Effector CD8-positive, alpha-beta T cell (primary cell): ENCODE data around the gene ETHE1.
A peak's percentile ranks its signal among the peaks of the same experiment; 100 is the strongest.
"Not testable (repeated sequence)": the region's sequence is repeated elsewhere in the genome, so short reads cannot be mapped to it uniquely, and the experiment has no call there.

Experiments used
- DNase-seq: peaks from one replicate; lab custom pipeline; 2025; lab: John Stamatoyannopoulos, UW

The ETHE1 gene

DNA sequence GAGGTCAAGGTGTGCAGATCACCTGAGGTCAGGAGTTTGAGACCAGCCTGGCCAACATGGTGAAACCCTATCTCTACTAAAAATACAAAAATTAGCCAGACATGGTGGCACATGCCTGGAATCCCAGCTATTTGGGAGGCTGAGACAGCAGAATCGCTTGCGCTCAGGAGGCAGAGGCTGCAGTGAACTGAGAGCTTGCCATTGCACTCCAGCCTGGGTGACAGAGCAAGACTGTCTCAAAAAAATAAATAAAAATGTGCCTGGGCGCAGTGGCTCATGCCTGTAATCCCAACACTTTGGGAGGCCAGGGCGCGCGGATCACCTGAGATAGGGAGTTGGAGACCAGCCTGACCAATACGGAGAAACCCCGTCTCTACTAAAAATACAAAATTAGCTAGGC is 3.3 kb downstream of the ETHE1 start:
- DNase-seq: not testable (repeated sequence)

DNA sequence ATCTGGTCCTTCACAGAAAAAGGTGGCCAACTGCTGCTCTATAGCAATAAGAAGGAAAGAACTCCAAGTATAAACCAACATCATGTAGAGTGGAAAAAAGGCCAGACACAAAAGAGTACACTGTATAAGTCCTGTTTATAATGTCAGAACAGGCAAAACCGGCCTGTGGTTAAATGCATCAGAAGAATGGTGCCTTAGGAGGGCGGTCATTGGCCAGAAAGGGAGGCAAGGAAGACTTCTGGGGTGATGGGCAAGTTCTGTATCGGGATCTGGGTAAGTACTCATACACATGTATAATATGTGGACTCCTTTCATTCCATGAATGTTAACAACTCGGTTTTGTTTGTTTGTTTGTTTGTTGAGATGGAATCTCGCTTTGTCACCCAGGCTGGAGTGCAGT is 4.1 kb downstream of the ETHE1 start:
- no peak for DNase-seq

- DNase-seq: peak; percentile 73
Observed at GRCh38 chr19:43519436-43520088, 7.4 kb downstream of the ETHE1 start.

GRCh38 chr19:43518051-43518450 is 8.9 kb downstream of the ETHE1 start:
- no peak for DNase-seq

DNA sequence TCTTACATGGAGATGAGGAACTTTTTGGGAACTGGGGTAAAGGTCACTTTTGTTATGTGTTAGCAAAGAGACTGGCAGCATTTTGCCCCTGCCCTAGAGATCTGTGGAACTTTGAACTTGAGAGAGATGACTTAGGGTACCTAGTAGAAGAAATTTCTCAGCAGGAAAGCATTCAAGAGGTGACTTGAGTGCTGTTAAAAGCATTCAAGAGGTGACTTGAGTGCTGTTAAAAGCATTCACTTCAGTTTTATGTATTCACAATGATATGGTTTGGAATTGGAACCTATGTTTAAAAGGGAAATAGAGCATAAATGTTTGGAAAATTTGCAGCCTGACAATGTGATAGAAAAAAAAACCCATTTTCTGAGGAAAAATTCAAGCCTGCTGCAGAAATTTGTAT is 14.6 kb downstream of the ETHE1 start:
- not testable (repeated sequence) for DNase-seq

- no peak for DNase-seq
Observed at GRCh38 chr19:43511324-43511723, 15.7 kb downstream of the ETHE1 start.

- DNase-seq: no peak
Observed at GRCh38 chr19:43510713-43511112, 16.3 kb downstream of the ETHE1 start.

DNA sequence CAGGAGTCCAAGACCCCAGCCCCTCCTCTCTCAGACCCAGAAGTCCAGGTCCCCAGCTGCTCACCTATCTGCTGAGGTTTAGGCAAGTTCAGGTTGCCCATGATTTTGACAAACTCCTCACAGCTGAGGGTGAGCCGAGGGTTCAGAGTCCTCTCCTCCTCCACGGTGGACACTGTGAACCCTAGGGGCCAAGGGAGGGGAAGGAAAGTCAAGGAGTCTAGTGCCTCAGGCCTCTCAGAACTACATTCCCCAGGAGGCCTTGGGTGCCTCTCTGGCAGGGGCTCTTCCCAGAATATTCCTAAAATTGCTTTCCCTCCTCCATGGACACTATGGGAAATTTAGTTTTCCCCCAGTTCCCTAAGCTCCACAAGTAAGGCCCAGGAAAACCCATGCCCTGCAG is 19.1 kb downstream of the ETHE1 start:
- no peak for DNase-seq

- no peak for DNase-seq
Observed at GRCh38 chr19:43506629-43507028, 20.4 kb downstream of the ETHE1 start.

DNA sequence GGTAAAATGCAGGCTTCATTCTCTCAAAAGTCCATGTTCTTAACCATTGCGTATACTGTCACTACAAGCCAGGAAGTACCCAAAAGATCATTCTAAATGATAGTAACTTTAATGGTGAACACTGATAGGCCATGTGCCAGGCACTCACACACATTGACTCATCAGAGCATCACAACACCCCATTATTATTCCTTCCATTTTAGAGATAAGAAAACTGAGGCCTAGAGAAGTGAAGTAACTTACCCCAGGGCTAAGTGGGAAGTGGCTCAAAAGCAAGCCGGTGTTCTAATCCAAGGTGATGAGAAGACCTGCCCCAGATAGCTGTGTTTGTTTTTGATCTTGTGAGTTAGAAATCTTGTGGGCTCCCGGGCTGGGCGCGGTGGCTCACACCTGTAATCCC is 21.1 kb downstream of the ETHE1 start:
- no peak for DNase-seq

DNA sequence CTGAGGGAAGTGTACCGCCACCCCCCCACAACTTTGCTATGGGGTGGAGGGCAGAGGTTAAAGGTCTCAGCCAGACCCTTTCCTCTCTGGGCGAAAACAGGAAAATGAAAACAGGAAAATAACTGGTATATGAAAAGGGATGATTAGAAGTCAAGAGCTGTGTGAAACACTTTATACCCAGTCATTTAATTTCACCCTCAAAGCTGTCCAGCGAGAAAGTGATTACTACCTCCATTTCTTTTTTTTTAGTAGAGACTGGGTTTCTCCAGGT is 21.9 kb downstream of the ETHE1 start:
- no peak for DNase-seq

GRCh38 chr19:43504426-43505185 is 22.4 kb downstream of the ETHE1 start, which contains the start of gene PHLDB3:
TSS of gene PHLDB3 (minus strand) at chr19:43504746. CDS start at chr19:43504118, 628 bp downstream.
- DNase-seq: peak; percentile 38

- DNase-seq: peak; percentile 98
Observed at GRCh38 chr19:43503501-43504425, 23.2 kb downstream of the ETHE1 start.

DNA sequence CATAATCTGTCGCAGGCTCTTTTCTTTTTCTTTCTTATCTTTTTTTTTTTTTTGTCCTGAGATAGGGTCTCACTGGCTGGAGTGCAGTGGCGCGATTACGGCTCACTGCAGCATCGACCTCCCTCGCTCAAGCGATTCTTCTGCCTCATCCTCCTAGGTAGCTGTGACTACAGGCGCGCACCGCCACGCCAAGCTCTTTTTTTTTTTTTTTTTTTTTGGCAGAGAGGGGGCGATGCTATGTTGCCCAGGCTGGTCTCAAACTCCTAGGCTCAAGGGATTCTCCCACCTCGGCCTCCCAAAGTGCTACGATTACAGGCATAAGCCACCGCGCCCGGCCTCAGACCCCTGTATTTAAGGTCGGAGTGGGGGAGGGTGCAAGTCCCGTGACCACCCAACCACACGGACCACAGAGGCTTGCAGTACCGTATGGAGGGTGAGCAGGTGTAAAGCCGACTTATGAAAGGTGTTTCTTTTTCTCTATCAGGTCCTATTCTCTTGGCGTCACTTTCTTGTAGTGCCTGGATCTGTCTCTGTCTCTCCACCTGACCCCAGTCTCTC is 24.5 kb downstream of the ETHE1 start:
- DNase-seq: no peak

DNA sequence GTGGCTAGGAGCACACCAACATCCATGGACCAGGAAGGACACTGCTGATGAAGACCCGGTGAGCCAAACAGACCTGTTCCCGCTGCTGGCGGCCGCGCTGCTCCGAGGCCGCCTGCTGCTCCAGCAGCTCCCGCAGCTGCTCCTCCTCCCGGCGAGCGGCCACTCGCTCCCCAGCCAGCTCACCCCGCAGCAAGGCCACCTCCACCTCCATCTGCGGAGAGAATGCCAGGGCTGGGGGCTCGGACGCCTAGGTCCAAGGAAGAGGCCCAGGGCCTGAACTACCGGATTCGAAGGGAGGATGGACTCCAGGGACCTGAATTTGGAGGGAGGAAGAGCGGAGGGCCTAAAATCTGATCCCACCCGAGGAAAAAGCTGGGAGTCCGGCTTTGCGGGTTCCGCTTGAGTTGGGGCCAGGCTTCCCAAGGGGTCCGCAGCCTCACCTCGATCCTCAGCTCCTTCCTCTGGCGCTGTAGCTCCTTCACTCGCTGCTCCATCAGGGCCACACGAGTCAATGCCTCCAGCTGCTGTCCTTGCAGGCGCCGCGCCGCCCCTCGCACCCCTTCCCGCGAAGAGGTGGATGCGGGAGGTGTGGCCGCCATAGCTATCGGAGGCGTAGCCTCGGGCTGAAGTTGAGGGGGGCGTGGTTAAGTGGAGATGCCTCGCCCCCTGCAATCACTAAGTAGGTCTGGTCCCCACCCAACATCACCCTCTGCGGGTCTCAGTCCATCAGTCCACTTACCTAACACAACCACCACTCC is 25.2 kb downstream of the ETHE1 start:
- DNase-seq: no peak

GRCh38 chr19:43499042-43499441 is 28.0 kb downstream of the ETHE1 start:
- DNase-seq: no peak

DNA sequence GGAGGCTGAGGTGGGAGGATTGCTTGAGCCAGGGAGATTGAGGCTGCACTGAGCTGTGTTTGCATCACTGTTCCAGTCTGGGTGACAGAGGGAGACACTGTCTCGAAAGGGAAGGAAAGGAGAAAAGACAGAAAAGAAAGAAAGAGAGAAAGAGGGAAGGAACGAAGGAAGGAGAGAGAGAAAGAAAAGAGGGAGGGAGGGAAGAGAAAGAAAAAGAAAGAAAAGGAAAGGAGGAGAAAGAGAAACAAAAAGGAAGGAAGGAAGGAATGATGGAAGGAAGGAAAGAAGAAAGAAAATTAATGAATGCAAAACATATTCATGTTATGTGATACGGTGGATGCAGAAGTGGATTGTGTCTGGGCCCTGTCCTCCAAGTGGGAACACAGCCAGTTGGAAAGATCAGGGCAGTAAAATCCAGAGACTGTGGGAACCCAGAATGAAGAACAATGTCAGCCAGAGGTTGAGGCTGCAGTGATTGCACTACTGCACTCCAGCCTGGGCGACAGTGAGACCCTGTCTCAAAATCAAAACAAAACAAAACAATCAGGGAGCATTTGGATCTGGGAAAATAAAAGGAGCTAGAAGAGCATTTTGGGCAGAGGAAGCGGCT is 28.7 kb downstream of the ETHE1 start:
- no peak for DNase-seq

- no peak for DNase-seq
Observed at GRCh38 chr19:43496960-43497359, 30.0 kb downstream of the ETHE1 start.

DNA sequence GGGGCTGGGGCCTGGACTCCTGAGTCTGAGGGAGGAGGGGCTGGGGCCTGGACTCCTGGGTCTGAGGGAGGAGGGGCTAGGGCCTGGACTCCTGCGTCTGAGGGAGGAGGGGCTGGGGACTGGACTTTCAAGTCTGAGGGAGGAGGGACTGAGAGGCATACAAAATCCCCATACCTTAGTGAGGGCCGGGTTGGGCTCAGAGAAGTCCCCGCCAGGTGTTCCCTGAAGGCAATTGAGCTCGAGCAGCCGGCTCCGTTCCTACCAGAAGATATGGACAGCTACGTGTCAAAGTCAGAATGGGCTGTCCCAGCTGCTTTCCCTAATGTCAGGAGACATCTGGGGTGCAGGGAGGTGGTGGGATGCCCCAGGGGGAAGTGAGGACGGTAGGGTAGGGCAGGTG is 31.9 kb downstream of the ETHE1 start:
- no peak for DNase-seq

GRCh38 chr19:43490759-43491158 is 36.2 kb downstream of the ETHE1 start:
- DNase-seq: no peak

DNA sequence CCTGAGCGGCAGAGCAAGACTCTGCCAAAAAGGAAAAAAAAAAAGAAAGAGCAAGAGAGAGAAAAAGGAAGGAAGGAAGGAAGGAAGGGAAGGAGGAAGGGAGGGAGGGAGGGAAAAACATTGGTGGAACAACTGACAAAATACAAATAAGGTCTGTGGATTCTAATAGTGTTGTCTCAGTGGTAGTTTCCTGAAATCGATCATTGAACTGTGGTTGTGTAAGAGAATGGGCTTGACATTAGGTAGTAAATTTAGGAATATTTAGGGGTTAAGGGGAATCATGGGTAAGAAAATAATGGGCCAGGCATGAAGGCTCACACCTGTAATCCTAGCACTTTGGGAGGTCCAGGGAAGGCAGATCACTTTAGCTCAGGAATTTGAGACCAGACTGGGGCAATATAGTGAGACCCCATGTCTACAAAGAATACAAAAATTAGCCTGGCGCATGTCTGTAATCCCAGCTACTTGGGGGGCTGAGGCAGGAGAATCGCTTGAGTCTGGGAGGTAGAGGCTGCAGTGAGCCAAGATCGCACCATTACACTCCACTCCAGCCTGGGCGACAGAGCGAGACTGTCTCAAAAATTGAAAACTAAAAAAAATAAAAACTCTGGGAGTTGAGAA is 36.9 kb downstream of the ETHE1 start:
- no peak for DNase-seq
